ENCODE results near the gene COPS9. TPM values are rescaled to one million over a fixed set of nuclear protein-coding genes. Genes with fewer than 3 reads are reported as not detected.

Gene COPS9
- total RNA-seq, 1 experiment from 2014 or later = 134 TPM

DNA sequence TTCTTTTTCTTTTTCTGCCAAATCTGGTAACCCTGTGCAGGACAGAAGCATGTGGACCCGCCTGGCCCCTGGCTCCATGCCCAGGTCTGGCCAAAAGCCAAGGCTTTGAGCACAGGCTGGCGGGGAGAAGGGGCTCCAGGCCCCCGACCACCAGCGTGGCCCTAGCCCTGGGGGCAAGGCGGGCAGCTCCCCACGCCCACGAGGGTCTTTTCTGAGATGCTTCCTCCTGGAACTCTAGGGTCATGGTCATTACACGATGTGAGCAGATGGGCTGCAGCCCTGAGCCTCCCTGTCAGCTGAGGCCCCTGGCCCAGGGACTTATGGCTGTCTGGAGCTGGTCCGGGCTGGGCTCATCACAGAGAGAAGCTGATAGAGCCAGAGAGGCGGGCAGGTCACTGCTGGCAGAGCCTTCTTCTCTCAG, 10.0 kb upstream of the COPS9 start:
- Histone ChIP-seq H3K36me3 (ENCODE audit: control insufficient read depth, insufficient read depth, low read length) (no peaks in the 10 kb centered on the region), H3K4me3 (ENCODE audit: low read depth in 2 of 2, low read length in 2 of 2) (no peak overlapping the region), H3K4me1 (ENCODE audit: control insufficient read depth, insufficient read depth, low read length) (no peaks in the 10 kb centered on the region), H3K27ac (ENCODE audit: low read length) (no peak overlapping the region), H3K9me3 (ENCODE audit: control insufficient read depth, insufficient read depth, low read depth, low read length) (no peaks in the 10 kb centered on the region), H3K27me3 (ENCODE audit: control insufficient read depth, insufficient read depth, low read length) (no peaks in the 10 kb centered on the region)
- DNase-seq (ENCODE audit: low read depth, low spot score) (no peak), ATAC-seq (no peak)
- no peak for TF ChIP-seq TCF7L2 (IDR thresholded peaks at IDR 0.05; ENCODE audit: low read depth, low read length)
- TF ChIP-seq, protein P1, sequence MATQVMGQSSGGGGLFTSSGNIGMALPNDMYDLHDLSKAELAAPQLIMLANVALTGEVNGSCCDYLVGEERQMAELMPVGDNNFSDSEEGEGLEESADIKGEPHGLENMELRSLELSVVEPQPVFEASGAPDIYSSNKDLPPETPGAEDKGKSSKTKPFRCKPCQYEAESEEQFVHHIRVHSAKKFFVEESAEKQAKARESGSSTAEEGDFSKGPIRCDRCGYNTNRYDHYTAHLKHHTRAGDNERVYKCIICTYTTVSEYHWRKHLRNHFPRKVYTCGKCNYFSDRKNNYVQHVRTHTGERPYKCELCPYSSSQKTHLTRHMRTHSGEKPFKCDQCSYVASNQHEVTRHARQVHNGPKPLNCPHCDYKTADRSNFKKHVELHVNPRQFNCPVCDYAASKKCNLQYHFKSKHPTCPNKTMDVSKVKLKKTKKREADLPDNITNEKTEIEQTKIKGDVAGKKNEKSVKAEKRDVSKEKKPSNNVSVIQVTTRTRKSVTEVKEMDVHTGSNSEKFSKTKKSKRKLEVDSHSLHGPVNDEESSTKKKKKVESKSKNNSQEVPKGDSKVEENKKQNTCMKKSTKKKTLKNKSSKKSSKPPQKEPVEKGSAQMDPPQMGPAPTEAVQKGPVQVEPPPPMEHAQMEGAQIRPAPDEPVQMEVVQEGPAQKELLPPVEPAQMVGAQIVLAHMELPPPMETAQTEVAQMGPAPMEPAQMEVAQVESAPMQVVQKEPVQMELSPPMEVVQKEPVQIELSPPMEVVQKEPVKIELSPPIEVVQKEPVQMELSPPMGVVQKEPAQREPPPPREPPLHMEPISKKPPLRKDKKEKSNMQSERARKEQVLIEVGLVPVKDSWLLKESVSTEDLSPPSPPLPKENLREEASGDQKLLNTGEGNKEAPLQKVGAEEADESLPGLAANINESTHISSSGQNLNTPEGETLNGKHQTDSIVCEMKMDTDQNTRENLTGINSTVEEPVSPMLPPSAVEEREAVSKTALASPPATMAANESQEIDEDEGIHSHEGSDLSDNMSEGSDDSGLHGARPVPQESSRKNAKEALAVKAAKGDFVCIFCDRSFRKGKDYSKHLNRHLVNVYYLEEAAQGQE (IDR thresholded peaks at IDR 0.05; ENCODE audit: insufficient read depth in 1 of 2, low read depth in 2 of 2, low read length in 1 of 2) = no peak
- TF ChIP-seq SIN3A (IDR thresholded peaks at IDR 0.05; ENCODE audit: borderline replicate concordance, insufficient read depth, low read depth, low read length) = no peak
- TF ChIP-seq, protein P2, sequence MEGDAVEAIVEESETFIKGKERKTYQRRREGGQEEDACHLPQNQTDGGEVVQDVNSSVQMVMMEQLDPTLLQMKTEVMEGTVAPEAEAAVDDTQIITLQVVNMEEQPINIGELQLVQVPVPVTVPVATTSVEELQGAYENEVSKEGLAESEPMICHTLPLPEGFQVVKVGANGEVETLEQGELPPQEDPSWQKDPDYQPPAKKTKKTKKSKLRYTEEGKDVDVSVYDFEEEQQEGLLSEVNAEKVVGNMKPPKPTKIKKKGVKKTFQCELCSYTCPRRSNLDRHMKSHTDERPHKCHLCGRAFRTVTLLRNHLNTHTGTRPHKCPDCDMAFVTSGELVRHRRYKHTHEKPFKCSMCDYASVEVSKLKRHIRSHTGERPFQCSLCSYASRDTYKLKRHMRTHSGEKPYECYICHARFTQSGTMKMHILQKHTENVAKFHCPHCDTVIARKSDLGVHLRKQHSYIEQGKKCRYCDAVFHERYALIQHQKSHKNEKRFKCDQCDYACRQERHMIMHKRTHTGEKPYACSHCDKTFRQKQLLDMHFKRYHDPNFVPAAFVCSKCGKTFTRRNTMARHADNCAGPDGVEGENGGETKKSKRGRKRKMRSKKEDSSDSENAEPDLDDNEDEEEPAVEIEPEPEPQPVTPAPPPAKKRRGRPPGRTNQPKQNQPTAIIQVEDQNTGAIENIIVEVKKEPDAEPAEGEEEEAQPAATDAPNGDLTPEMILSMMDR (IDR thresholded peaks at IDR 0.05) = no peak
- TF ChIP-seq POLR2AphosphoS5 (IDR thresholded peaks at IDR 0.05; ENCODE audit: low read depth, low read length) = no peak
- intact Hi-C loops (cut with micrococcal nuclease; ENCODE audit: unreplicated experiment) = no loop called here
- BruUV-seq (replicated peaks) = no TSS peak
- POLR2A ChIA-PET = no interaction called here
- CTCF ChIA-PET = no interaction called here
- in situ Hi-C loops (cut with HindIII; ENCODE audit: low pct_unique_long_range_greater_than_20kb, low sequenced_read_pairs) = no loop called here

DNA sequence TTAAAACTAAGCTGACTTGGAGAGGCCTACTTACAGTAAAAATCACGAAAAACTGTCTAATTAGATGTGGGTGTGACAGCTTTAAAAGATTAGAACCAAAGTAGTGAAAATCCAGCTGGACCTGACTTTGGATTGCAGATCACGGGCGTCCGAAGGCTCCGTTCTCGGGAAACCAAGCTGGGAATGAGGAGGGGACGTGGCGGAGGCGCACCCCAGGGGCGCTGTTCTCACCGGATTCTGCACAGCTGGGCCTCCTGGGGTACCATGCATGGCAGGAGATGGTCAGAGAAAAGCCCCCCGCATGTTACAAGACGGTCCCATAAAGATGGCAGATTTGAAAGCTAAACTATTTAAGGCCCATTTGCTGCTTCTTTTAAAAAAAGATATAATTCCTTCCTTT, 9.4 kb upstream of the COPS9 start:
- intact Hi-C loops (cut with micrococcal nuclease; ENCODE audit: unreplicated experiment) (no loop called here), in situ Hi-C loops (cut with HindIII; ENCODE audit: low pct_unique_long_range_greater_than_20kb, low sequenced_read_pairs) (no loop called here)
- DNase-seq (ENCODE audit: low read depth, low spot score) (no peak), ATAC-seq (no peak)
- Histone ChIP-seq H3K36me3 (ENCODE audit: control insufficient read depth, insufficient read depth, low read length) (no peaks in the 10 kb centered on the region), H3K27ac (ENCODE audit: low read length) (no peak overlapping the region), H3K4me3 (ENCODE audit: low read depth in 2 of 2, low read length in 2 of 2) (no peak overlapping the region), H3K9me3 (ENCODE audit: control insufficient read depth, insufficient read depth, low read depth, low read length) (no peaks in the 10 kb centered on the region), H3K27me3 (ENCODE audit: control insufficient read depth, insufficient read depth, low read length) (no peaks in the 10 kb centered on the region), H3K4me1 (ENCODE audit: control insufficient read depth, insufficient read depth, low read length) (no peaks in the 10 kb centered on the region)
- no TSS peak for BruUV-seq (replicated peaks)
- TF ChIP-seq TCF7L2 (IDR thresholded peaks at IDR 0.05; ENCODE audit: low read depth, low read length) (no peak), SIN3A (IDR thresholded peaks at IDR 0.05; ENCODE audit: borderline replicate concordance, insufficient read depth, low read depth, low read length) (no peak), POLR2AphosphoS5 (IDR thresholded peaks at IDR 0.05; ENCODE audit: low read depth, low read length) (no peak)
- TF ChIP-seq, protein P1 (IDR thresholded peaks at IDR 0.05; ENCODE audit: insufficient read depth in 1 of 2, low read depth in 2 of 2, low read length in 1 of 2) = no peak
- TF ChIP-seq, protein P2 (IDR thresholded peaks at IDR 0.05) = no peak
- ChIA-PET POLR2A (no interaction called here), CTCF (interaction anchor here (0.6 to 0.7 kb wide), 2 partner anchors 72 to 231 kb away, joined by 4 to 19 read pairs; no protein-coding TSS in a partner anchor)
